Measurements from ENCODE around the gene ZNF784.

Gene ZNF784

DNA sequence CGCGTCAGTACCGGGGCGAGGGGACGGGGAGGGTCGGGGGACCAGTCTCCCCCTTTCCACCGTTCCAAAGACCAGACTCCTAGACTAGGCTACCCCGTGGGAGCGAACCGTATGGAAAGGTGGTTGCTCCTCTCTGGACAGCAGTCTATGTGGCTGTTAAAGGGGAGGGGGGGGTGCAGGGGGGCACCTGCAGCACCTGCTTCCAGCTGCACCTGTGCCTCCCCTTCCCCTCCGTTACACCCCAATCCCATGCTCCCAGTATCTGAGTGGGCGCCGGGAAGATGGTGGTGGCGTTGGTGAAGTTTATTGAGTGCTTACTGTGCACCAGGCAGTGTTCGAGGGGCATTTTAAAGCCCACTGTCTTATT lies 23.7 kb downstream of the ZNF784 start:
- TF ChIP-seq POLR2A (IDR thresholded peaks at IDR 0.05; ENCODE audit: low read depth, low read length) (no peak), POU2F2 (IDR thresholded peaks at IDR 0.05; ENCODE audit: low read depth, low read length) (no peak), POLR2AphosphoS5 (IDR thresholded peaks at IDR 0.05; ENCODE audit: low read depth, low read length) (no peak), PAX5 (IDR thresholded peaks at IDR 0.05; ENCODE audit: insufficient read depth, low read length, severe bottlenecking) (no peak), TAF1 (IDR thresholded peaks at IDR 0.05; ENCODE audit: low read depth, low read length) (no peak), SPI1 (IDR thresholded peaks at IDR 0.05; ENCODE audit: low read depth, low read length) (no peak)
- no peak for FAIRE-seq

GRCh38 chr19:55599842-55600661 lies 24.3 kb downstream of the ZNF784 start, which contains the start of gene ZNF524:
TSS of gene ZNF524 (plus strand) at chr19:55600288. CDS start at chr19:55602113, 1,825 bp downstream.
- DNase-seq (ENCODE audit: insufficient read length, low spot score) (peak; percentile 86), FAIRE-seq (peak; percentile 89)
- TF ChIP-seq POU2F2 (IDR thresholded peaks at IDR 0.05; ENCODE audit: low read depth, low read length) (no peak), TAF1 (IDR thresholded peaks at IDR 0.05; ENCODE audit: low read depth, low read length) (peak; percentile 79), PAX5 (IDR thresholded peaks at IDR 0.05; ENCODE audit: insufficient read depth, low read length, severe bottlenecking) (no peak), SPI1 (IDR thresholded peaks at IDR 0.05; ENCODE audit: low read depth, low read length) (no peak), POLR2AphosphoS5 (IDR thresholded peaks at IDR 0.05; ENCODE audit: low read depth, low read length) (0 out of 2 replicates have a peak, but pooled peaks have one; percentile 18), POLR2A (IDR thresholded peaks at IDR 0.05; ENCODE audit: low read depth, low read length) (no peak)

More for the DNA sequence above, 23.7 kb downstream of the ZNF784 start:
- no peak for DNase-seq (ENCODE audit: insufficient read length, low spot score)

DNA sequence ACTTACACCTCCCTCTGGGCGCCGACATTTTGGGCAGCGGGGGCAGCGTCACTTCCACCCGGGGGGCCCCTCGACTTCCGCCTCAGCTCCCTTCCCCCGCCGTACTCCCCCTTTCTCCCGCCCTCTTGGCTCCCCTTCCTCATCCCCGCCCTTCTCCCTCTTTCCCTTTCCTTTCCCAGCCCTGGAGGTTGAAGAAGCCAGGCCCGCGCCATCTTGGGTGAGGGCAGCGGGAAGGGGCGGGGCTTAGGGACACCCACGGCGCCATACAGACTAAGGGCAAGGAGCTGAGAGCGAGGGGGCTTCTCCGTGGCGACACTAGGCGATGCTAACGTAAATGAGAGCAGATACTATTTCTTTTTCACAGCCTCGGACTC lies 24.9 kb downstream of the ZNF784 start, which contains the start of gene FIZ1:
TSS of gene FIZ1 (minus strand) at position 50 of the 374 bp plus-strand sequence. CDS start 1,652 bp downstream, outside the sequence.
- FAIRE-seq: no peak
- peak; percentile 81 for DNase-seq (ENCODE audit: insufficient read length, low spot score)
- TF ChIP-seq TAF1 (IDR thresholded peaks at IDR 0.05; ENCODE audit: low read depth, low read length) (no peak), SPI1 (IDR thresholded peaks at IDR 0.05; ENCODE audit: low read depth, low read length) (peak; percentile 33; the same call in 1 of the 2 replicates), POU2F2 (IDR thresholded peaks at IDR 0.05; ENCODE audit: low read depth, low read length) (peak; percentile 8; the same call in 1 of the 2 replicates)

GRCh38 chr19:55598719-55599467 lies 25.5 kb downstream of the ZNF784 start:
- peak; percentile 78 for DNase-seq (ENCODE audit: insufficient read length, low spot score)
- peak; percentile 87 for FAIRE-seq
- TF ChIP-seq POLR2AphosphoS5 (IDR thresholded peaks at IDR 0.05; ENCODE audit: low read depth, low read length) (no peak), PAX5 (IDR thresholded peaks at IDR 0.05; ENCODE audit: insufficient read depth, low read length, severe bottlenecking) (no peak), POLR2A (IDR thresholded peaks at IDR 0.05; ENCODE audit: low read depth, low read length) (no peak), SPI1 (IDR thresholded peaks at IDR 0.05; ENCODE audit: low read depth, low read length) (no peak), POU2F2 (IDR thresholded peaks at IDR 0.05; ENCODE audit: low read depth, low read length) (no peak), TAF1 (IDR thresholded peaks at IDR 0.05; ENCODE audit: low read depth, low read length) (no peak; the same call in 1 of the 2 replicates)

- no peak for TF ChIP-seq POU2F2 (IDR thresholded peaks at IDR 0.05; ENCODE audit: low read depth, low read length)
- no peak for FAIRE-seq
- no peak for DNase-seq (ENCODE audit: insufficient read length, low spot score)
Observed at GRCh38 chr19:55598034-55598433, 26.3 kb downstream of the ZNF784 start.

DNA sequence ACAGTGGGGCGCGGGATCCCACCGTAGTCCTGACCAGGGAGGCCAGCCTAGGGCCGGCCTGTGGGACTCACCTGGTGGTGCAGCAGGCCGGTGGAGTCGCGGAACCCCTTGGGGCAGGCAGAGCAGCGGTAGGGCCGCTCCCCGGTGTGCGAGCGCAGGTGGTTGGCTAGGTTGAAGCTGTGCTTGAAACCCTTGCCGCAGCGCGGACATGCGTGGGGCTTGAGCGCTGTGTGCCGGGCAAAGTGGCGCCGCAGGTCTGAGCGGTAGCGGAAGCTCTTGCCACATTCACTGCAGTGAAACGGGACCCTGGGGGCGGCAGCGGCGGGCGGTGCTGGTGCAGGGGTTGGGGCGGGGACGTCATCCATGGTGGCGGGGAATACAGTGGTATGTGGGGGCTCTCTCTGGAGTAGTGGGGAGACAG lies 26.9 kb downstream of the ZNF784 start:
- DNase-seq (ENCODE audit: insufficient read length, low spot score): no peak
- no peak for FAIRE-seq
- TF ChIP-seq POLR2AphosphoS5 (IDR thresholded peaks at IDR 0.05; ENCODE audit: low read depth, low read length): no peak
- TF ChIP-seq POU2F2 (IDR thresholded peaks at IDR 0.05; ENCODE audit: low read depth, low read length): no peak
- TF ChIP-seq TAF1 (IDR thresholded peaks at IDR 0.05; ENCODE audit: low read depth, low read length): no peak
- no peak for TF ChIP-seq SPI1 (IDR thresholded peaks at IDR 0.05; ENCODE audit: low read depth, low read length)
- TF ChIP-seq PAX5 (IDR thresholded peaks at IDR 0.05; ENCODE audit: insufficient read depth, low read length, severe bottlenecking): no peak
- TF ChIP-seq POLR2A (IDR thresholded peaks at IDR 0.05; ENCODE audit: low read depth, low read length): no peak

DNA sequence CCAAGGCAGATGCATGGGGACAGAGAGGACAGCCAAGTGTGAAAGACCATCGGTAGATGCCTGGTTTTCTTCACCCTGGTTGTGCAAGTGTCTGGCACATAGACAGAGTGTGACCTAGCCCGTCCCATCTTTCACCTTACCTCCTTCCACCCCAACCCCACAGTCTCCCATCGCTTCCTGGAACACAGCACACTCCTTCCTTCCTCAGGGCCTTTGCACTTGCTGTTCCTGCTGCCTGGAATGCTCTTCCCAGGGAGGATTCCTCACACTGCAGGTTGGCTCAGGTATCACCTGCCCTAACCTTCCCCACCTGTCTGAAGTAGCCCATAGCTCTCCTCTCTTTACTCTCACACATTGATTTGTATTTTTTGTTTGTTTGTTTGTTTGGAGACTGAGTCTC lies 28.1 kb downstream of the ZNF784 start:
- FAIRE-seq: no peak

GRCh38 chr19:55594996-55595545 lies 29.3 kb downstream of the ZNF784 start:
- DNase-seq (ENCODE audit: insufficient read length, low spot score) (no peak), FAIRE-seq (no peak)
- no peak for TF ChIP-seq POU2F2 (IDR thresholded peaks at IDR 0.05; ENCODE audit: low read depth, low read length)
- no peak for TF ChIP-seq PAX5 (IDR thresholded peaks at IDR 0.05; ENCODE audit: insufficient read depth, low read length, severe bottlenecking)
- no peak for TF ChIP-seq POLR2AphosphoS5 (IDR thresholded peaks at IDR 0.05; ENCODE audit: low read depth, low read length)

More for the DNA sequence above, 28.1 kb downstream of the ZNF784 start:
- DNase-seq (ENCODE audit: insufficient read length, low spot score): no peak
- TF ChIP-seq POLR2A (IDR thresholded peaks at IDR 0.05; ENCODE audit: low read depth, low read length): no peak
- no peak for TF ChIP-seq TAF1 (IDR thresholded peaks at IDR 0.05; ENCODE audit: low read depth, low read length)
- TF ChIP-seq POLR2AphosphoS5 (IDR thresholded peaks at IDR 0.05; ENCODE audit: low read depth, low read length): no peak
- TF ChIP-seq PAX5 (IDR thresholded peaks at IDR 0.05; ENCODE audit: insufficient read depth, low read length, severe bottlenecking): no peak
- no peak for TF ChIP-seq SPI1 (IDR thresholded peaks at IDR 0.05; ENCODE audit: low read depth, low read length)
- TF ChIP-seq POU2F2 (IDR thresholded peaks at IDR 0.05; ENCODE audit: low read depth, low read length): no peak

DNA sequence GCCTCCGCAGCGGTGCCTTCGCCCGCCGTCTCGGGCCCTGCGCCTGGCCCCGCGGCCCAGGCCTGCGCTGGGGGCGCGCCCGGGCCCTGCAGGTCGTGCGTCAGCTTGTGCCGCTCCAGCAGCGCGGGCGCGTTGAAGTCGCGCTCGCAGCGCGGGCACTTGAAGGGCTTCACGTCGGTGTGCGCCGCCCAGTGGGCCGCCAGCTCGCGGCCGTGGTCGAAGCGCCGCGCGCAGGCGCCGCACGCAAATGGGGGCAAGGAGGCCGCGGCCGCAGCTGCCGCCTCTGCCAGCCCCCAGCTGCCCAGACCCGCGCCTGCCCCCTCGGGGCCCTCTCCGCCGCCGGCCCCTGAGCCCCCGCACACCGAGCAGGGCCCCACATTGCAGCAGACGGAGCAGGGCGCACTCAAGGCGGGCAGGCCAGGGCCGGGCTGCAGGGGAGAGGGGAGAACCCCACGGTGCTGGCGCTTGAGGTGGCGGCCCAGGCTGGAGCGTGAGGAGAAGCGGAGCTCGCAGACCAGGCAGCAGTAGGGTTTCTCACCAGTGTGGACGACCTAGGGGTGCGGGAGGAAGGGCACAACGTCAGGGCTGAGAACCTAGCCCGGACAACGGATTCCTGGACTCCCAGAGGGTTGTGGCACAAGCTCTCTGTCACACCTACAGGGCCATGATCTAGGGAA lies 31.1 kb downstream of the ZNF784 start:
- DNase-seq (ENCODE audit: insufficient read length, low spot score) (no peak), FAIRE-seq (no peak)
- no peak for TF ChIP-seq PAX5 (IDR thresholded peaks at IDR 0.05; ENCODE audit: insufficient read depth, low read length, severe bottlenecking)
- TF ChIP-seq POU2F2 (IDR thresholded peaks at IDR 0.05; ENCODE audit: low read depth, low read length): no peak
- TF ChIP-seq SPI1 (IDR thresholded peaks at IDR 0.05; ENCODE audit: low read depth, low read length): no peak
- no peak for TF ChIP-seq POLR2A (IDR thresholded peaks at IDR 0.05; ENCODE audit: low read depth, low read length)
- no peak for TF ChIP-seq TAF1 (IDR thresholded peaks at IDR 0.05; ENCODE audit: low read depth, low read length)
- TF ChIP-seq POLR2AphosphoS5 (IDR thresholded peaks at IDR 0.05; ENCODE audit: low read depth, low read length): no peak
